Neuronal stem cell (in vitro differentiated cells): ENCODE data around the gene PKP3.

ENCODE experiments used
- DNase-seq: peaks from one replicate; pipeline ENCODE4 v3.0.0-alpha.2; 2013; ENCODE audit warnings: low spot score
- H2AFZ ChIP-seq: one replicate; pipeline ENCODE4 v1.6.1; 2013; ENCODE audit warnings: mild to moderate bottlenecking, low read length, inconsistent platforms
- H2AK5ac ChIP-seq: 2 replicates; pipeline ENCODE4 v1.6.1; 2013; ENCODE audit warnings: low read depth, mild to moderate bottlenecking, inconsistent platforms, low read length, moderate library complexity, mixed read lengths
- H2BK120ac ChIP-seq: 2 replicates; pipeline ENCODE4 v1.6.1; 2013; ENCODE audit warnings: low read depth, mild to moderate bottlenecking, inconsistent platforms, low read length, moderate library complexity, mixed read lengths
- H2BK12ac ChIP-seq: one replicate; pipeline ENCODE4 v1.6.1; 2013; ENCODE audit warnings: low read length, inconsistent platforms
- H2BK15ac ChIP-seq: 2 replicates; pipeline ENCODE4 v1.6.1; 2013; ENCODE audit warnings: mild to moderate bottlenecking, low read length, inconsistent platforms, mixed read lengths
- H2BK5ac ChIP-seq: one replicate; pipeline ENCODE4 v1.6.1; 2013; ENCODE audit warnings: inconsistent platforms, mild to moderate bottlenecking, low read length, moderate library complexity
- H3K14ac ChIP-seq: one replicate; pipeline ENCODE4 v1.6.1; 2013; ENCODE audit warnings: low read length, inconsistent platforms
- H3K18ac ChIP-seq: 2 replicates; pipeline ENCODE4 v1.6.1; 2013; ENCODE audit warnings: low read length, inconsistent platforms
- H3K23ac ChIP-seq: 2 replicates; pipeline ENCODE4 v1.6.1; 2013; ENCODE audit warnings: low read depth, mild to moderate bottlenecking, mixed read lengths, low read length, inconsistent platforms; ENCODE audit not compliant: poor library complexity
- H3K27ac ChIP-seq: replicated peaks from 3 replicates; pipeline ENCODE4 v1.5.1; 2013; ENCODE audit warnings: low read length, inconsistent platforms
- H3K27me3 ChIP-seq, 3 experiments: 2 replicates each; pipeline ENCODE4 v1.6.1; 2013; ENCODE audit warnings: low read length in 3 of 3, mild to moderate bottlenecking in 2 of 3, inconsistent platforms in 1 of 3, low read depth in 1 of 3, mixed read lengths in 1 of 3, moderate library complexity in 1 of 3; ENCODE audit not compliant: control insufficient read depth in 3 of 3, insufficient read depth in 3 of 3
- H3K36me3 ChIP-seq, 2 donors: replicated peaks in 1 of 2; 2 replicates each; pipeline ENCODE4 v1.6.1; 2013; ENCODE audit warnings: low read length in 2 of 2; ENCODE audit not compliant: control insufficient read depth in 2 of 2, insufficient read depth in 2 of 2
- H3K4ac ChIP-seq: 2 replicates; pipeline ENCODE4 v1.6.1; 2013; ENCODE audit warnings: inconsistent platforms, mild to moderate bottlenecking, low read length, moderate library complexity
- H3K4me1 ChIP-seq, 2 donors: 1 replicate in 1 of 2; 2 replicates in 1 of 2; pipeline ENCODE4 v1.6.1; 2013; ENCODE audit warnings: low read length in 2 of 2, low read depth in 1 of 2; ENCODE audit not compliant: control insufficient read depth in 2 of 2, insufficient read depth in 1 of 2
- H3K4me2 ChIP-seq: one replicate; pipeline ENCODE4 v1.6.1; 2013; ENCODE audit warnings: mild to moderate bottlenecking, low read length, inconsistent platforms; ENCODE audit not compliant: insufficient read depth, poor library complexity, severe bottlenecking
- H3K4me3 ChIP-seq, 2 donors: 2 replicates each; pipeline ENCODE4 v1.5.1; 2013; ENCODE audit warnings: low read length in 2 of 2, mild to moderate bottlenecking in 2 of 2, inconsistent platforms in 1 of 2, moderate library complexity in 1 of 2
- H3K79me1 ChIP-seq: one replicate; pipeline ENCODE4 v1.6.1; 2013; ENCODE audit warnings: low read depth, mild to moderate bottlenecking, inconsistent platforms, low read length, moderate library complexity
- H3K9ac ChIP-seq: one replicate; pipeline ENCODE4 v1.6.1; 2013; ENCODE audit warnings: mild to moderate bottlenecking, low read depth, low read length, inconsistent platforms; ENCODE audit not compliant: poor library complexity
- H3K9me3 ChIP-seq, 2 donors: replicated peaks in 1 of 2; 2 replicates each; pipeline versions ENCODE3 to v1.6.1; 2013; ENCODE audit warnings: low read length in 2 of 2, mild to moderate bottlenecking in 2 of 2, inconsistent platforms in 1 of 2, low read depth in 1 of 2, mixed read lengths in 1 of 2, moderate library complexity in 1 of 2; ENCODE audit not compliant: control insufficient read depth in 2 of 2, insufficient read depth in 1 of 2
- H4K8ac ChIP-seq: one replicate; pipeline ENCODE4 v1.6.1; 2013; ENCODE audit warnings: low read depth, mild to moderate bottlenecking, inconsistent platforms, low read length, moderate library complexity
- H4K91ac ChIP-seq: one replicate; pipeline ENCODE4 v1.6.1; 2013; ENCODE audit warnings: low read length, low read depth, mild to moderate bottlenecking, inconsistent platforms; ENCODE audit not compliant: poor library complexity
- WGBS, 2 donors: extraction: QIAGEN DNeasy Blood & Tissue Kit; methylation state at CpG; one replicate each; pipeline ENCODE4 v1.1.7; 2013; ENCODE audit warnings: missing lambda C conversion rate in 2 of 2, mixed read lengths in 1 of 2; ENCODE audit not compliant: insufficient read length in 2 of 2, insufficient replicate concordance in 1 of 2; ENCODE audit errors: extremely low coverage in 2 of 2; 5-methylcytosine and 5-hydroxymethylcytosine counted together

PKP3 gene

DNA sequence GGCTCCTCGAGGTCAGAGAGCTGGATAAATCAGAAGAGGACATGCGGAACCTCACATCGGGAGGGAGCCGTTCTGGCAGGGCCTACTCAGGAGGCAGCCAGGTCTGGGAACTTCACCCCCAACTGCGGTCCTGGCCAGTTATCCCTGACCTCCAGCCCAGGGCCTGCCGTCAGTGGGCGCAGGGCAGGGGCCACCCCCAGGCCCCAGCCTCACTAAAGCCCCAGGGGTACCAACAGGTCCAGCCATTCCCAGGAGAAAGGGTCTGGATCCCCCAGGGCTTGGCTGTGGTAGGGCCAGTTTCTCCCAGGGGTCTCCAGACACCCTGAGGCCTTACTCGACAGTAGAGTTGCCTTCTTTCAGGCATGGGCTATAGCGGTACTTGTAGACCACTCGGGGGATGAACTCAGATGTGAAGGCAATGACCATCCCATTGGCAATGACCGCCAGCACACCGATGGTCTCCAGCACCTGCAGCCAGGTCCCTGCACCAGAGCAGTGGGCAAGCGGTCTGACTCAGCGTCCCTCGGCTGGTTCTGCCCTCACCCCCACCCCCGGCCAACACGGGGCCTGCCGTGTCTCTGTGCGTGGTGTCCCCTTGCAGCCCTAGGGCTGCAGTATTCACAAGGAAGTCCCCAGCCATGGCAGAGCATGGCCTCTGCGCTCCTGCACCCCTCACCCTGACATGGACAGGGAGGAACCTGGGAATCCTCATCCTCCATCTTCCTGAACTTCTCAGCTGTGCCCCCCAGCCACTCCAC lies 25.4 kb downstream of the PKP3 start:
- Histone ChIP-seq H2BK120ac (no peak overlapping the region), H3K4me1 (peaks cover 0 to 7% of the 10 kb centered on the region in 2 donors), H3K23ac (no peak overlapping the region), H3K36me3 (no peaks in the 10 kb centered on the region), H2AK5ac (peak overlapping the region; percentile 75), H3K27ac (no peak overlapping the region), H2BK5ac (no peak overlapping the region), H2AFZ (no peak overlapping the region), H3K79me1 (no peaks in the 10 kb centered on the region), H3K14ac (peak overlapping the region; percentile 89), H3K9ac (no peak overlapping the region), H3K27me3 (peaks cover 15 to 60% (median 40%) of the 10 kb centered on the region in 3 experiments), H3K18ac (peak overlapping the region; percentile 48), H3K4me2 (no peak overlapping the region), H3K4ac (no peak overlapping the region), H3K9me3 (peaks cover 0 to 3% of the 10 kb centered on the region in 2 donors), H4K8ac (peak overlapping the region; percentile 48), H3K4me3 (no peak overlapping the region), H2BK15ac (peak overlapping the region; percentile 9), H2BK12ac (no peak overlapping the region), H4K91ac (no peak overlapping the region)
- WGBS, 2 donors: no CpG with 5 or more reads among the region's 20 CpGs
- no peak for DNase-seq

DNA sequence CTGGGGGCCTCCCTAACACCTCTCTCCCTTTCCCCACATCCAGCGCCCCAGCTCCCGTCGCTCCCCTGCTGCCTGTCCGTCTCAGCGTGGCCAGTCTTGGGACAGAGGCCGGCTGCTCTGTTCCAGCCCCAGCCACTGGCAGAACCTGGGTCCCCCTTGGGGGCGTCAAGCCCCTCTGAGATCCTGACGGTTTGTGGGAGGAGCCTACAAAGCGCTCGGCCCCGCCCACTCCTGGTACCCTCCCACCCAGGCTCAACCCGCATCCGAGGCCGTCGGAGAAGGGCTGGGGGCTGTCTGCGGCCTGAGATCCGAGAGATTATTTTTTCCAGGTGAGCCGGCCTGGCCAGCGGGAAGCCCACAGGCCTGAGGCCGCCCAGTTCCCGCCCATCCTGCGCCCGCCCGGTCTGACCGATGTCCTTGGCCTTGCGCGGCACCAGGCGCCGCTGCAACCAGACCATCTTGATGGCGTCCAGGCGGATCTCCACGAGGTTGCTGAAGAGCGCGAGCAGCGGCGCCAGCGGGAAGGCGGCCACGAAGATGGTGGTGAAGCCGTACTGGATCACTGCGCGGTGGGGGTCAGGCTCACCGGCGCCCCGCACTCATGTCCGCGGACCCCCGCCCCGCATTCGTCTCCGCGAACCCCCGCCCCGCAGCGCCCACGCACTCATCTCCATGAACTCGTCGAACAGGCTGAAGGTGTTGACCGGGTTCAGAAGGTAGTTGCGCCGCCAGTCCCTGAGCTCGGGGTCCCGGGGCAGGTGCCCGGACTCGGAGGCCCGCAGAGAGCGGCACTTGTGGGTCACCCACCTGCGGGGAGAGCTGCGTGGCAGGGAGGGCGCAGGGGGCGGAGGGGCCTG lies 26.3 kb downstream of the PKP3 start:
- H3K18ac ChIP-seq: peak overlapping the region; percentile 48
- no peaks in the 10 kb centered on the region for H3K36me3 ChIP-seq
- no peak overlapping the region for H2AFZ ChIP-seq
- no peak overlapping the region for H3K9ac ChIP-seq
- peak overlapping the region; percentile 89 for H3K14ac ChIP-seq
- peaks cover 0 to 2% of the 10 kb centered on the region in 2 donors for H3K9me3 ChIP-seq
- H2BK15ac ChIP-seq: peak overlapping the region; percentile 75
- H3K27ac ChIP-seq: no peak overlapping the region
- peak overlapping the region; percentile 75 for H2AK5ac ChIP-seq
- H3K4me3 ChIP-seq: no peak overlapping the region
- H3K4me2 ChIP-seq: no peak overlapping the region
- DNase-seq: no peak
- H2BK12ac ChIP-seq: no peak overlapping the region
- H3K23ac ChIP-seq: peak overlapping the region; percentile 55
- no peak overlapping the region for H2BK120ac ChIP-seq
- no peak overlapping the region for H4K91ac ChIP-seq
- peaks cover 0 to 5% of the 10 kb centered on the region in 2 donors for H3K4me1 ChIP-seq
- H3K4ac ChIP-seq: no peak overlapping the region
- no peak overlapping the region for H4K8ac ChIP-seq
- H3K79me1 ChIP-seq: no peaks in the 10 kb centered on the region
- H2BK5ac ChIP-seq: no peak overlapping the region
- no CpG with 5 or more reads among the region's 71 CpGs for WGBS, 2 donors
- H3K27me3 ChIP-seq: peaks cover 15 to 55% (median 36%) of the 10 kb centered on the region in 3 experiments

DNA sequence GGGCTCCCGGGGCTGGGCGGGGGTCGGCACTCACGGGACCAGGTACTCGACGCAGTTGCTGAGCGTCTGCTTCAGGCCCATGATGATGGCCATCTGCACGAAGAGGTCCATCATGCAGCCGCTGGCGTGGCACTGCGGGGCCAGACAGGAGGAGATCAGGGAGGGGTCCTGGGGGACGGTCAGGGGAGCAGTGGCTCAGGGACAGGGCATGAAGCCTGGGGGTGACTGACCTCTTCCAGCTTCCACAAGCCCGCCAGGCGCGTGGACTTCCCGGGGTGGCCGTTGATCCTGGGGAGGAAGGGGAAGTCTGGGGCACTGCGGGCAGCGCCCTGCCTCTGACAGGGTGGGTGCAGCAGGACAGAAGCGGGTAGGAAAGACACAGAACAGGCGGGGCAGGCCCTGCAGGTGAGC lies 26.9 kb downstream of the PKP3 start:
- no peak overlapping the region for H3K4me2 ChIP-seq
- DNase-seq: no peak
- peaks cover 0 to 2% of the 10 kb centered on the region in 2 donors for H3K4me1 ChIP-seq
- no peak overlapping the region for H4K8ac ChIP-seq
- H3K4ac ChIP-seq: no peak overlapping the region
- no peak overlapping the region for H2AFZ ChIP-seq
- peaks cover 0 to 2% of the 10 kb centered on the region in 2 donors for H3K9me3 ChIP-seq
- H3K14ac ChIP-seq: peak overlapping the region; percentile 38
- H3K36me3 ChIP-seq: no peaks in the 10 kb centered on the region
- H4K91ac ChIP-seq: no peak overlapping the region
- no peak overlapping the region for H2BK5ac ChIP-seq
- no peak overlapping the region for H2BK120ac ChIP-seq
- no peak overlapping the region for H2AK5ac ChIP-seq
- no peaks in the 10 kb centered on the region for H3K79me1 ChIP-seq
- H2BK12ac ChIP-seq: no peak overlapping the region
- no peak overlapping the region for H3K27ac ChIP-seq
- H3K4me3 ChIP-seq: no peak overlapping the region
- peak overlapping the region; percentile 75 for H2BK15ac ChIP-seq
- no peak overlapping the region for H3K18ac ChIP-seq
- no peak overlapping the region for H3K9ac ChIP-seq
- no peak overlapping the region for H3K23ac ChIP-seq
- peaks cover 12 to 48% (median 30%) of the 10 kb centered on the region in 3 experiments for H3K27me3 ChIP-seq
- WGBS, 2 donors: no CpG with 5 or more reads among the region's 21 CpGs

DNA sequence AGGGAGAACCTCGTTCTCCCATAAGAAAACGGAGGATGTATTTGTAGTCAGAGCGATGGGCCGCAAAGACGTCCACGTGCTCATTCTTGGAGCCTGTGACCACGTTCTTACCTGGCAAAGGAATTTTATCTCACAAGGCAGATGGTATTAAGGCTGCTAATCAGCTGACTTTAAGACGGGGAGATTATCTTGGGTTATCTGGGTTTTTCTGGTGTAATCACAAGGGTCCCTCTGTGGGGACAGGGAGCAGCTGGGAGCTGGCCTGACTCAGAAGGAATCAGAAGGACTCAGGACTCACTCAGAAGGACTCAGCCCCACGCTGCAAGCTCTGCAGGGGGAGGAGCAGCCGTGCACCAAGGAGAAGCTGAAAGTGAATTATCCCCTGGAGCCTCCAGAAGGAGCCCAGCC lies 28.2 kb downstream of the PKP3 start:
- H3K4me2 ChIP-seq: no peak overlapping the region
- no peak overlapping the region for H2BK120ac ChIP-seq
- no CpG with 5 or more reads among the region's 10 CpGs for WGBS, 2 donors
- H3K36me3 ChIP-seq: no peaks in the 10 kb centered on the region
- peaks cover 2 to 35% (median 18%) of the 10 kb centered on the region in 3 experiments for H3K27me3 ChIP-seq
- no peak overlapping the region for H3K14ac ChIP-seq
- no peak overlapping the region for H4K91ac ChIP-seq
- H3K27ac ChIP-seq: no peak overlapping the region
- no peak overlapping the region for H2AFZ ChIP-seq
- no peak overlapping the region for H2AK5ac ChIP-seq
- no peak overlapping the region for H4K8ac ChIP-seq
- no peaks in the 10 kb centered on the region for H3K9me3 ChIP-seq
- H2BK15ac ChIP-seq: no peak overlapping the region
- no peak overlapping the region for H3K9ac ChIP-seq
- H3K4me1 ChIP-seq: no peaks in the 10 kb centered on the region
- H3K4me3 ChIP-seq: no peak overlapping the region
- H3K18ac ChIP-seq: no peak overlapping the region
- H2BK5ac ChIP-seq: no peak overlapping the region
- no peak overlapping the region for H2BK12ac ChIP-seq
- no peak overlapping the region for H3K4ac ChIP-seq
- no peaks in the 10 kb centered on the region for H3K79me1 ChIP-seq
- no peak overlapping the region for H3K23ac ChIP-seq
- DNase-seq: no peak
